IMR-90 (cell line): ENCODE data around the gene EDIL3.

Experiments used
- CTCF ChIP-seq: conservative IDR thresholded peaks from 2 replicates; pipeline ENCODE4 v1.5.1; 2012; ENCODE audit warnings: mild to moderate bottlenecking, low read depth, low read length, improper control_type of control experiment
- MXI1 ChIP-seq: IDR thresholded peaks from 2 replicates; pipeline ENCODE4 v1.6.1; 2012; ENCODE audit warnings: low read depth, mild to moderate bottlenecking, low read length, moderate library complexity, borderline replicate concordance
- NFE2L2 ChIP-seq: fragments of 150-350 bp; IDR thresholded peaks from 2 replicates; pipeline ENCODE4 v1.6.1; 2016; ENCODE audit warnings: low read depth, mild to moderate bottlenecking, low read length
- RAD21 ChIP-seq: IDR thresholded peaks from 2 replicates; pipeline ENCODE4 v1.6.1; 2012; ENCODE audit warnings: low read length, improper control_type of control experiment

GRCh38 chr5:83987513-83988292 is 397.0 kb downstream of the EDIL3 start:
- TF ChIP-seq CTCF = no peak
- TF ChIP-seq NFE2L2 = no peak
- TF ChIP-seq RAD21 = no peak
- TF ChIP-seq MXI1 = no peak
